Right lobe of liver (tissue), 6 donors: ENCODE measurements around the gene KCNQ1. TPM values are rescaled to one million over a fixed set of nuclear protein-coding genes. Genes with fewer than 3 reads are reported as not detected.

ENCODE experiments used
- ATAC-seq, 4 donors: fragments of 200-7000 bp; cut with Tn5 transposase; one replicate each; pipeline ENCODE4 v1.9.1; 2020; ENCODE audit warnings: mild to moderate bottlenecking in 4 of 4, moderate library complexity in 4 of 4
- DNase-seq, 3 donors: peaks; one replicate each; pipeline ENCODE4 v3.0.0-alpha.2; 2020
- H3K27ac ChIP-seq, 3 donors: fragments of 200-600 bp; one replicate each; pipeline ENCODE4 v1.8.0; 2022
- H3K27me3 ChIP-seq, 2 donors: fragments of 200-600 bp; one replicate each; pipeline ENCODE4 v1.8.0; 2022
- H3K36me3 ChIP-seq, 4 donors: fragments of 200-600 bp; sonication (generic) in 1 of 4; one replicate each; pipeline versions ENCODE4 v1.5.1 to v1.8.0; 2017 to 2022; ENCODE audit warnings: control low read depth in 1 of 4
- H3K4me1 ChIP-seq, 4 donors: fragments of 200-600 bp; sonication (generic) in 1 of 4; one replicate each; pipeline versions ENCODE4 v1.5.1 to v1.8.0; 2017 to 2022; ENCODE audit warnings: control low read depth in 1 of 4
- H3K4me3 ChIP-seq, 3 donors: fragments of 200-600 bp; one replicate each; pipeline ENCODE4 v1.8.0; 2022
- H3K9me3 ChIP-seq, 4 donors: fragments of 200-600 bp; sonication (generic) in 1 of 4; one replicate each; pipeline versions ENCODE4 v1.5.1 to v1.8.0; 2017 to 2022; ENCODE audit warnings: control low read depth in 1 of 4
- POLR2A ChIP-seq: fragments of 450-650 bp; IDR thresholded peaks from one replicate; pipeline ENCODE4 v1.6.1; 2017; ENCODE audit warnings: antibody characterized with exemption, mild to moderate bottlenecking
- WGBS: methylation state at CpG from one replicate; pipeline ENCODE4 v1.1.6; 2018; ENCODE audit warnings: low coverage, low lambda C conversion rate; ENCODE audit not compliant: insufficient coverage; ENCODE audit errors: missing lambda C conversion rate; 5-methylcytosine and 5-hydroxymethylcytosine counted together
- intact Hi-C, 2 donors: fragments of 100-400 bp; cut with DNase I; formaldehyde crosslinking; loops; one replicate each; pipeline versions ENCODE4 v1.11.2 to v1.14.1; 2022
- total RNA-seq, 6 experiments: library from RNA; depleted of rRNA in 2 of 6; stranded (reverse); fragments of >200 nt in 2 of 6; fragmentation: NEBNext Ultra II Directional in 3 of 6; extraction: Animal tissue kit (Norgen Biotek cat#: 25700) in 3 of 6; gene quantifications; one replicate each; pipeline versions ENCODE4 v1.1.0 to v1.2.4, GENCODE V29; 2016 to 2023
- TF ChIP-seq, protein P1 (sequence below), 4 donors: fragments of 200-600 bp in 3 of 4; fragments of 450-650 bp in 1 of 4; IDR thresholded peaks; one replicate each; pipeline versions ENCODE4 v1.5.1 to v1.8.0; 2016 to 2022; ENCODE audit warnings: antibody characterized with exemption in 4 of 4, mild to moderate bottlenecking in 2 of 4
- donor health status: DM: no; HTN: yes; CAD: no.
- donor health status: DM: no; HTN: no; CAD: no.
- donor health status: DM: no; HTN: no; CAD: no.
- donor health status: DM: no; HTN: yes; CAD: no.
- donor health status: DM: no; HTN: yes; CAD: no.

The KCNQ1 gene
- total RNA-seq, 6 experiments from 2014 or later: 0.61 to 2.4 (median 1.8) TPM

DNA sequence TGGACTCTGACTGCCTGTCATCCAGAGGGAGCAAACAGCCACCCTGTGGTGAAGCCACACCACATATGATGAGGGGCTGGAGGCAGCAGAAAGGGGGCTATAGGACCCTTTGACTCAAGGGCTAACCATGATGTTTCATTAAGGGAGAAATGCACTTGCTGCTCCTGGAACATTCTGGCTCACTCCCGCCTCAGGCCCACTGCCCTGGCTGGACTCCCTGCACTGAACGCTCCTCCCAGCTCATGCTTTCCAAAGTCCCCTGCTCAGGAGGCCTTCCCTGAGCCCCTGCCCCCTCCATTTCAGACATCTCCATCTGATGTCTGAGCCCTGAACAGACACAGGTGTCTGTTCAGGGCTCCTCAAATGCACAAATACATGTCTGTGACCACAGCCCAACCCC lies 371.7 kb downstream of the KCNQ1 start:
- DNase-seq: no peak
- no peak overlapping the region for H3K4me3 ChIP-seq
- no peak overlapping the region for H3K27ac ChIP-seq
- no peak for ATAC-seq
- no peaks in the 10 kb centered on the region for H3K36me3 ChIP-seq
- TF ChIP-seq POLR2A: no peak
- TF ChIP-seq, protein P1, sequence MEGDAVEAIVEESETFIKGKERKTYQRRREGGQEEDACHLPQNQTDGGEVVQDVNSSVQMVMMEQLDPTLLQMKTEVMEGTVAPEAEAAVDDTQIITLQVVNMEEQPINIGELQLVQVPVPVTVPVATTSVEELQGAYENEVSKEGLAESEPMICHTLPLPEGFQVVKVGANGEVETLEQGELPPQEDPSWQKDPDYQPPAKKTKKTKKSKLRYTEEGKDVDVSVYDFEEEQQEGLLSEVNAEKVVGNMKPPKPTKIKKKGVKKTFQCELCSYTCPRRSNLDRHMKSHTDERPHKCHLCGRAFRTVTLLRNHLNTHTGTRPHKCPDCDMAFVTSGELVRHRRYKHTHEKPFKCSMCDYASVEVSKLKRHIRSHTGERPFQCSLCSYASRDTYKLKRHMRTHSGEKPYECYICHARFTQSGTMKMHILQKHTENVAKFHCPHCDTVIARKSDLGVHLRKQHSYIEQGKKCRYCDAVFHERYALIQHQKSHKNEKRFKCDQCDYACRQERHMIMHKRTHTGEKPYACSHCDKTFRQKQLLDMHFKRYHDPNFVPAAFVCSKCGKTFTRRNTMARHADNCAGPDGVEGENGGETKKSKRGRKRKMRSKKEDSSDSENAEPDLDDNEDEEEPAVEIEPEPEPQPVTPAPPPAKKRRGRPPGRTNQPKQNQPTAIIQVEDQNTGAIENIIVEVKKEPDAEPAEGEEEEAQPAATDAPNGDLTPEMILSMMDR (IDR thresholded peaks at IDR 0.05): no peak
- intact Hi-C loops: no loop called here
- no peaks in the 10 kb centered on the region for H3K4me1 ChIP-seq
- no peaks in the 10 kb centered on the region for H3K9me3 ChIP-seq
- H3K27me3 ChIP-seq: no peaks in the 10 kb centered on the region
- WGBS: no CpG with 5 or more reads among the region's 2 CpGs

DNA sequence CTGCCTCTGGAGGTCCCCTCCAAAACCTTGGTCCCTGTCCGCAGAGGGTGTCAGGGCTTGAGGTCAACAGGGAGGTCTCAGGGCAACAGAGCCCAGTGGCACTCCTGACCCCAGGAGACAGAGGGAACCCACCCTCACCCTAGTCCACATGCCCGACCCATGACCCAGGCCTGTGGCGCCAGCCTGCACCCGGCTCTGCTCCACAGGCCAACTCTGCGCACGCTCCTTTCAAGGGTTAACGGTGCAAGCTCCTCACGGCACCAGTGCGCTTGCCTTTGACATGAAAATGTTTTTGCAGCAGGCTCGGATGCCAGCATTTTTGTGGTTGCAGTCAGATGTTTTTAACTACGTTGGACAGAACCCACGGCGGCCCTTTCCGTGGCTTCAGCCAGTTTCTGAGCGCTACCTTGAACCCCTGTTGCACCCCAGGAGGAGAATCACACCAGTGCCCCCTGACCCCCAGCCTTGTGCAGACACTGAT lies 372.2 kb downstream of the KCNQ1 start:
- H3K27ac ChIP-seq: no peak overlapping the region
- DNase-seq (peak in 1 of 3 donors; percentile 42), ATAC-seq (no peak)
- H3K4me1 ChIP-seq: no peaks in the 10 kb centered on the region
- 72% methylated on average over 8 of the region's 15 CpGs for WGBS
- H3K9me3 ChIP-seq: no peaks in the 10 kb centered on the region
- intact Hi-C loops: no loop called here
- no peaks in the 10 kb centered on the region for H3K27me3 ChIP-seq
- TF ChIP-seq POLR2A: no peak
- TF ChIP-seq, protein P1 (IDR thresholded peaks at IDR 0.05): no peak
- no peak overlapping the region for H3K4me3 ChIP-seq
- H3K36me3 ChIP-seq: no peaks in the 10 kb centered on the region

DNA sequence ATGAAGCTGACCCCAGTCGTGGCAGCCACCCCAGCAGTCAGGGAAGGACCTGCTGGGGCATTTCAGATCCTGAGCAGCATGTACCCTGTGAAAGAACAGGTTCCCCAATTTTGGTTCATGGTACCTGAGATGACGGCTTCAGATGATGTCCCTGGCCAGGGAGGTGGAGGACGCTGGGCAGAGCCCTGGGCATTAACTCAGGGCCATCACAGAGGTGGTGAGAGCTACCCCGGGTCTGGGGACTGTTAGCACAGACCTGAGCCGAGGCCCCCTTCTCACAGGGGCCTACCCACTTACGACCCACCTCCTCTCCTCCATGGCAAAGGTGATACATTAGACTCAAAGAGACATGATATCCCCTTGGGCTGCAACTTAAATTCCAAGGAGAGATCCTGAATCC lies 372.6 kb downstream of the KCNQ1 start:
- no peaks in the 10 kb centered on the region for H3K36me3 ChIP-seq
- no peak overlapping the region for H3K4me3 ChIP-seq

GRCh38 chr11:2818021-2818420 lies 373.2 kb downstream of the KCNQ1 start:
- intact Hi-C loops: no loop called here
- DNase-seq: peak in 1 of 3 donors; percentile 31
- Histone ChIP-seq H3K9me3 (no peaks in the 10 kb centered on the region), H3K27ac (no peak overlapping the region), H3K4me3 (no peak overlapping the region), H3K36me3 (no peaks in the 10 kb centered on the region), H3K4me1 (no peaks in the 10 kb centered on the region), H3K27me3 (no peaks in the 10 kb centered on the region)
- TF ChIP-seq POLR2A: no peak
- TF ChIP-seq, protein P1 (IDR thresholded peaks at IDR 0.05): no peak
- WGBS: no CpG with 5 or more reads among the region's 6 CpGs
- ATAC-seq: no peak

More for the DNA sequence above, 372.6 kb downstream of the KCNQ1 start:
- DNase-seq (peak in 1 of 3 donors; percentile 31), ATAC-seq (no peak)
- Histone ChIP-seq H3K27ac (no peak overlapping the region), H3K4me1 (no peaks in the 10 kb centered on the region), H3K27me3 (no peaks in the 10 kb centered on the region), H3K9me3 (no peaks in the 10 kb centered on the region)
- no peak for TF ChIP-seq POLR2A
- TF ChIP-seq, protein P1 (IDR thresholded peaks at IDR 0.05): no peak
- 83% methylated on average over 2 of the region's 6 CpGs for WGBS
- intact Hi-C loops: no loop called here

DNA sequence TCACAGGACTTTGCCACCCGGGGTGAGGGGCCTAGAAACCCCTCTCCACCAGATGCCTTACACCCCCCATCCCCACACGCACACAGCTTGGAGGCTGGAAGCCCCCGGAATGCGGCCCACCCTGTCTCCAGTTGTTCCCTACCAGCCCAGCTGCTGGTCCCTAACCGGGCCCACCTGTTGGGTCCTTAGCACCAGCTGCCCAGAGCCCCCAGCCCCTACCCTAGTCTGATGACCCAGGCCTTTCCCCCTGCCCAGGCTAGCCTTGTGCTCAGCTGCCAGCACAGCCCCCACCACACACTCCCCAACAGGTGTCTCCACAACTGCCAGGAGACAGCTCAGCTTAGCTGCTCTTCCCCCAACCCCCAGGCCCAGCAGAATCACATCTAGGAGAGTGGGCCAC lies 373.7 kb downstream of the KCNQ1 start:
- H3K27me3 ChIP-seq: no peaks in the 10 kb centered on the region
- no peak overlapping the region for H3K4me3 ChIP-seq
- H3K4me1 ChIP-seq: no peaks in the 10 kb centered on the region
- DNase-seq (peak in 1 of 3 donors; percentile 40), ATAC-seq (no peak)
- no peaks in the 10 kb centered on the region for H3K9me3 ChIP-seq
- no peak for TF ChIP-seq POLR2A
- H3K36me3 ChIP-seq: no peaks in the 10 kb centered on the region
- no peak overlapping the region for H3K27ac ChIP-seq
- WGBS: no CpG with 5 or more reads among the region's 5 CpGs
- intact Hi-C loops: no loop called here
